ENCODE data around the gene FXYD5.
"Not testable (repeated sequence)": the region's sequence is repeated elsewhere in the genome, so short reads cannot be mapped to it uniquely, and the experiment has no call there.

The FXYD5 gene

GRCh38 chr19:35140207-35140961, 14.2 kb upstream of the FXYD5 start:
- DNase-seq: no peak

GRCh38 chr19:35140962-35141836, 13.3 kb upstream of the FXYD5 start:
- DNase-seq: peak; percentile 95

GRCh38 chr19:35141837-35142605, 12.5 kb upstream of the FXYD5 start:
- no peak for DNase-seq

- peak; percentile 68 for DNase-seq
Observed at GRCh38 chr19:35142606-35143230, 11.8 kb upstream of the FXYD5 start.

GRCh38 chr19:35143231-35143715, 11.3 kb upstream of the FXYD5 start, which contains the start of gene FXYD7:
Gene FXYD7, plus strand, starts transcription at chr19:35143255. Its CDS starts 79 bp downstream, at chr19:35143334.
- no peak for DNase-seq

- DNase-seq: no peak
Observed at GRCh38 chr19:35143818-35144217, 10.7 kb upstream of the FXYD5 start.

GRCh38 chr19:35144259-35144599, 10.3 kb upstream of the FXYD5 start:
- no peak for DNase-seq

GRCh38 chr19:35144600-35145436, 9.7 kb upstream of the FXYD5 start:
- peak; percentile 33 for DNase-seq

GRCh38 chr19:35146746-35147459, 7.6 kb upstream of the FXYD5 start:
- DNase-seq: no peak

- DNase-seq: no peak
Observed at GRCh38 chr19:35149463-35149862, 5.1 kb upstream of the FXYD5 start.

- no peak for DNase-seq
Observed at GRCh38 chr19:35150445-35150844, 4.1 kb upstream of the FXYD5 start.

GRCh38 chr19:35151273-35152065, 3.1 kb upstream of the FXYD5 start:
- no peak for DNase-seq

- DNase-seq: not testable (repeated sequence)
Observed at GRCh38 chr19:35153129-35153522, 1.4 kb upstream of the FXYD5 start.

- DNase-seq: peak; percentile 81
Observed at GRCh38 chr19:35153701-35154524, 622 bp upstream of the FXYD5 start.

GRCh38 chr19:35155441-35155840, 906 bp downstream of the FXYD5 start:
- DNase-seq: peak; percentile 47

- DNase-seq: no peak
Observed at GRCh38 chr19:35155981-35156672, 1.6 kb downstream of the FXYD5 start.

GRCh38 chr19:35156673-35157014, 2.1 kb downstream of the FXYD5 start:
- DNase-seq: no peak

- no peak for DNase-seq
Observed at GRCh38 chr19:35157431-35157830, 2.9 kb downstream of the FXYD5 start.

- no peak for DNase-seq
Observed at GRCh38 chr19:35159606-35160005, 5.1 kb downstream of the FXYD5 start.

All from stimulated activated CD4-positive, alpha-beta T cell treated with anti-CD3 and anti-CD28 coated beads, Interleukin-4, amount 100 ng/mL, for 24 hours (primary cell).